GM10248 (cell line): Measurements from ENCODE around the gene RGS2.

Experiments
- CTCF ChIA-PET: fragments of 300-600 bp; sonication (Branson Sonifier 250); formaldehyde crosslinking; extraction: SDS; loops from one replicate; lab custom pipeline; 2021; ENCODE audit warnings: antibody characterized with exemption; lab: Yijun Ruan, JAX
- POLR2A ChIA-PET: fragments of 350-650 bp; sonication (Branson Sonifier 250); formaldehyde crosslinking; extraction: SDS; loops from one replicate; lab custom pipeline; 2020; ENCODE audit warnings: antibody characterized with exemption; lab: Yijun Ruan, JAX
- DNase-seq: peaks from one replicate; pipeline ENCODE4 v3.0.0; 2012; ENCODE audit errors: extremely low spot score
- CTCF ChIP-seq: IDR thresholded peaks from 2 replicates; pipeline ENCODE4 v1.5.1; 2012; ENCODE audit warnings: mild to moderate bottlenecking, low read depth; ENCODE audit errors: extremely low read depth, missing control alignments, control extremely low read depth

RGS2 gene

DNA sequence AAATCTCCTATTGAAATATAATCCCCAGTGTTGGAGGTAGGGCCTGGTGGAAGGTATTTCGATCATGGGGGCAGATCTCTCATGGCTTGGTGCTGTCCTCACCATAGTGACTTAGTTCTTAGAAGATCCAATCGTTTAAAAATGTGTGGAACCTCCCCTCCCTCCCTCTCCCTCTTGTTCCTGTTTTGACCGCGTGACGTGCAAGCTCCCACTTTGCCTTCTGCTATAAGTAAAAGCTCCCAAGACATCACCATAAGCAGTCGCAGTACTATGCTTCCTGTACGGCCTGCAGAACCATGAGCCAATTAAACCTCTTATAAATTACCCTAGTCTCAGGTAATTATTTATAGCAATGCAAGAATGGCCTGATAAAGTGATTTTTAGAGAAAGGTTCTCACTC, 10.9 kb upstream of the RGS2 start:
- CTCF ChIA-PET, result interaction anchor here (1.7 to 2.8 kb wide), 3 partner anchors 9 to 222 kb away, joined by 4 to 18 read pairs (median 5); no protein-coding TSS in a partner anchor
- POLR2A ChIA-PET, result no interaction called here
- TF ChIP-seq CTCF, result no peak
- no peak for DNase-seq

- ChIA-PET CTCF (interaction anchor here (1.7 kb wide), 1 partner anchor 9 kb away, joined by 7 read pairs; no protein-coding TSS in a partner anchor), POLR2A (no interaction called here)
- no peak for TF ChIP-seq CTCF
- no peak for DNase-seq
Measured at GRCh38 chr1:192801451-192801850, 7.4 kb upstream of the RGS2 start.

- ChIA-PET POLR2A (no interaction called here), CTCF (interaction anchor here (0.8 to 6.0 kb wide), 3 partner anchors 13 to 325 kb away, joined by 3 to 59 read pairs (median 3); no protein-coding TSS in a partner anchor)
- no peak for DNase-seq
- no peak for TF ChIP-seq CTCF
Measured at GRCh38 chr1:192802406-192802805, 6.4 kb upstream of the RGS2 start.

GRCh38 chr1:192803501-192803900, 5.3 kb upstream of the RGS2 start:
- ChIA-PET CTCF (interaction anchor here (1.1 to 6.0 kb wide), 4 partner anchors 14 to 329 kb away, joined by 3 to 59 read pairs (median 5); no protein-coding TSS in a partner anchor), POLR2A (no interaction called here)
- TF ChIP-seq CTCF, result no peak
- DNase-seq, result no peak

DNA sequence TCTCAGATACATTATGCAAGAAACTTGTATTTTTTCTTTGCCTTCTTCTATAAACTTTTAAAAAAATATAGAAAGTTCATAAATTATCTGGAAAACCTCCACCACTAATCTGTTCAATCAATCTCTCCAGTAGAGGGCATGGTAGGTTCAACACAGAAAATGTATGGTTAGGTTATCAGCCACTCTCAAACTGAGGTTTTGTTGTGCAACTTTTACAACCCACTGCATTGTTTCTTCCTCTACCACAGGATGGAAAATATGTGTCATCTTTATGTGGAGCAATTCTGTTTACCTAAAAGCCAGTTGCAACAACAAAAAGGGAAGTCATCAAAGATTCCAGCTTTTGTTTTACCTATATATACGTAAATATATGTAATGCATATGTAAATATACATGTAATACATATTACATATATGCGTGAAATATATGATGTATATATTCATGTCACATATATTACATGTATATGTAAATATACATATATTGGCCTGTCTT, 3.0 kb upstream of the RGS2 start:
- DNase-seq, result peak; percentile 59
- ChIA-PET POLR2A (no interaction called here), CTCF (interaction anchor here (1.2 to 6.0 kb wide), 23 partner anchors 9 to 784 kb away, joined by 3 to 59 read pairs (median 5); partner anchors contain the start of genes RO60 and UCHL5)
- peak; percentile 62 for TF ChIP-seq CTCF

DNA sequence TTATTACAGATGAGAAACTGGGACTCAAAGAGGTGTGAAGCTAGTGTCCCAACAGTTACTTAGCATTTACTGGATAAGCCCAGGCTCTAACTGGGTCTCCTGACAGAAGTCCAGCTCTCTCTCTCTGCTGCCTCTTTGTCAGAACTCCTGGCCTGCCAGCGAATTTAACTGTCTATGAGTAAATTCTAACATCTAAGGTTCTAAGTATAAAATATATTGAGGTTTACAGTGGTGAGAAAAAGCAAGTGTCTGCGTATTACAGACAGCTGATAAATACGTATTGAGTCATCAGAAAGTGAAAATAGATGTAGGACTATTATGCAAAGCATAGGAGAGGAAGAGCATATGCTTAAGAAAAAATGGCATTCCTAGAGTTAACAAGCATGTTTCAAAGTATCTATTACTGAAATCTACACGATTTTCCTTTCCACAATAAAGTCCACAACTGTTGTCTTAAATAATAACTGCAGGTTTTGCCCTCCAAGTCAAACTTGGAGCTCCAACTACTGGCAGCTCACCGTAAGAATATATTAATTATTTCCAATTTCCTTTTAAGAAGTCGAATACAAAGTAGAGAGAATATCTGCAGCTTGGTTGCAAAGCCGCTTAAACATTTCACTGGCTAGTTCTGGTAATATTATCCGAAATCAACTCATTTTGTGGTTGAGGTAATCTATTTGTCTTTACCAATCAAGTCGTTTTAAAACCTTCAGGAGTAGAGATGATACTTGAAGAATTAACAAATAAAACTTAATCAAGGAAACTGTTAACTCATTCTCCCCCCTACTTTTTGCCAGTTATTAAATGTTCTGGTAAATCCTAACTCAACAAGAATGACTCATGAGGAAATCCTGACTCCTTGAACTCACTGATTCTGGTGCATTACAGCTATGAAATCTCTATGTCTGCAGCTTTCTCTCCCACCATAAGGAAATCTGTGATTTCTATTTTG, 1.4 kb upstream of the RGS2 start:
- TF ChIP-seq CTCF, result peak; percentile 11
- ChIA-PET POLR2A (interaction anchor here (0.6 to 1.9 kb wide), 4 partner anchors 11 to 252 kb away, joined by 3 to 6 read pairs (median 3); partner anchors contain the start of genes RO60 and UCHL5), CTCF (interaction anchor here (0.8 to 6.0 kb wide), 32 partner anchors 8 to 783 kb away, joined by 3 to 59 read pairs (median 4); partner anchors contain the start of genes CDC73 and UCHL5)
- DNase-seq, result peak; percentile 18
